IMR-90 (cell line): ENCODE measurements around the gene BRD4.

Experiments used
- CHD1 ChIP-seq: IDR thresholded peaks from 2 replicates; pipeline ENCODE4 v1.6.1; 2012; ENCODE audit warnings: low read depth, low read length, improper control_type of control experiment
- CTCF ChIP-seq: conservative IDR thresholded peaks from 2 replicates; pipeline ENCODE4 v1.5.1; 2012; ENCODE audit warnings: mild to moderate bottlenecking, low read depth, low read length, improper control_type of control experiment
- POLR2A ChIP-seq: IDR thresholded peaks from 2 replicates; pipeline ENCODE4 v1.6.1; 2012; ENCODE audit warnings: mild to moderate bottlenecking, low read depth, low read length
- RAD21 ChIP-seq: IDR thresholded peaks from 2 replicates; pipeline ENCODE4 v1.6.1; 2012; ENCODE audit warnings: low read length, improper control_type of control experiment
- USF2 ChIP-seq: fragments of 150-350 bp; IDR thresholded peaks from 2 replicates; pipeline ENCODE4 v1.6.1; 2017; ENCODE audit warnings: mild to moderate bottlenecking, antibody characterized with exemption, low read length, low read depth

- TF ChIP-seq CTCF (no peak), CHD1 (peak; percentile 56), POLR2A (peak; percentile 63), RAD21 (no peak), USF2 (no peak)
Measured at GRCh38 chr19:15251010-15251748, 81.2 kb downstream of the BRD4 start.
